IMR-90 (cell line): ENCODE measurements around the gene ARHGAP31. TPM values are rescaled to one million over a fixed set of nuclear protein-coding genes. Genes with fewer than 3 reads are reported as not detected.

Source experiments
- ATAC-seq: fragments of 200-7000 bp; cut with Tn5 transposase; 2 replicates; pipeline ENCODE4 v1.9.1; 2020; ENCODE audit warnings: low read depth, mild to moderate bottlenecking, moderate library complexity
- BruUV-seq: library from RNA; stranded (reverse); fragments of 400-500 nt; replicated peaks from 2 replicates; lab custom pipeline; 2021; lab: Mats Ljungman, UMichigan
- CTCF ChIA-PET: fragments of 300-600 bp; formaldehyde crosslinking; extraction: SDS; loops from one replicate; lab custom pipeline; 2021; ENCODE audit warnings: antibody characterized with exemption; lab: Yijun Ruan, JAX
- POLR2A ChIA-PET: fragments of 300-600 bp; sonication (Branson Sonifier 250); formaldehyde crosslinking; loops from one replicate; lab custom pipeline; 2022; ENCODE audit warnings: antibody characterized with exemption; ENCODE audit not compliant: unreplicated experiment; lab: Charles Lee
- DNase-seq: peaks from one replicate; pipeline ENCODE4 v3.0.0; 2013
- H2AFZ ChIP-seq: replicated peaks from 2 replicates; pipeline ENCODE3; 2013; ENCODE audit warnings: low read length, mild to moderate bottlenecking; ENCODE audit not compliant: poor library complexity
- H2AK5ac ChIP-seq: 2 replicates; pipeline ENCODE4 v1.6.1; 2013; ENCODE audit warnings: low read depth, low read length, inconsistent platforms
- H2AK9ac ChIP-seq: replicated peaks from 2 replicates; pipeline ENCODE3; 2013; ENCODE audit warnings: mild to moderate bottlenecking, low read depth, low read length, moderate library complexity; ENCODE audit not compliant: poor library complexity
- H2BK120ac ChIP-seq: 2 replicates; pipeline ENCODE4 v1.6.1; 2013; ENCODE audit warnings: low read depth, low read length, inconsistent platforms
- H2BK15ac ChIP-seq: 3 replicates; pipeline ENCODE4 v1.6.1; 2013; ENCODE audit warnings: low read depth, low read length, inconsistent platforms
- H2BK20ac ChIP-seq: 2 replicates; pipeline ENCODE4 v1.6.1; 2013; ENCODE audit warnings: low read depth, mild to moderate bottlenecking, inconsistent platforms, low read length, moderate library complexity
- H2BK5ac ChIP-seq: 2 replicates; pipeline ENCODE4 v1.6.1; 2013; ENCODE audit warnings: mild to moderate bottlenecking, low read depth, low read length, inconsistent platforms; ENCODE audit not compliant: poor library complexity, severe bottlenecking
- H3K14ac ChIP-seq: replicated peaks from 2 replicates; pipeline ENCODE4 v1.6.1; 2013; ENCODE audit warnings: low read depth, low read length, inconsistent platforms
- H3K18ac ChIP-seq: 2 replicates; pipeline ENCODE4 v1.6.1; 2013; ENCODE audit warnings: low read depth, low read length, control low read depth
- H3K23ac ChIP-seq: 2 replicates; pipeline ENCODE4 v1.6.1; 2013; ENCODE audit warnings: low read depth, low read length, inconsistent platforms
- H3K27ac ChIP-seq: 2 replicates; pipeline ENCODE4 v1.5.1; 2013; ENCODE audit warnings: mild to moderate bottlenecking, control low read depth, low read length; ENCODE audit not compliant: insufficient read depth
- H3K27me3 ChIP-seq: 2 replicates; pipeline ENCODE4 v1.6.1; 2013; ENCODE audit warnings: low read length; ENCODE audit not compliant: control insufficient read depth, insufficient read depth
- H3K36me3 ChIP-seq: 2 replicates; pipeline ENCODE4 v1.6.1; 2013; ENCODE audit warnings: low read length, mixed read lengths; ENCODE audit not compliant: control insufficient read depth, insufficient read depth
- H3K4ac ChIP-seq: 2 replicates; pipeline ENCODE4 v1.6.1; 2013; ENCODE audit warnings: low read depth, low read length, inconsistent platforms
- H3K4me1 ChIP-seq: 2 replicates; pipeline ENCODE4 v1.6.1; 2013; ENCODE audit warnings: low read length, mixed read lengths; ENCODE audit not compliant: control insufficient read depth, insufficient read depth
- H3K4me2 ChIP-seq: 2 replicates; pipeline ENCODE4 v1.6.1; 2013; ENCODE audit warnings: low read depth, mild to moderate bottlenecking, control low read depth, low read length, moderate library complexity
- H3K4me3 ChIP-seq: 2 replicates; pipeline ENCODE4 v1.5.1; 2013; ENCODE audit warnings: low read depth, mild to moderate bottlenecking, control low read depth, low read length, moderate library complexity; ENCODE audit not compliant: insufficient read depth
- H3K56ac ChIP-seq: 2 replicates; pipeline ENCODE4 v1.6.1; 2013; ENCODE audit warnings: low read length, inconsistent platforms; ENCODE audit not compliant: insufficient read depth; ENCODE audit errors: extremely low read depth
- H3K79me1 ChIP-seq, 2 experiments: 2 replicates each; pipeline ENCODE4 v1.6.1; 2013; ENCODE audit warnings: low read length in 2 of 2, inconsistent platforms in 1 of 2, low read depth in 1 of 2
- H3K9ac ChIP-seq: 2 replicates; pipeline ENCODE4 v1.6.1; 2013; ENCODE audit warnings: low read depth, low read length, control low read depth
- H3K9me1 ChIP-seq: 2 replicates; pipeline ENCODE4 v1.6.1; 2013; ENCODE audit warnings: low read length, inconsistent platforms; ENCODE audit not compliant: insufficient read depth
- H3K9me3 ChIP-seq: 2 replicates; pipeline ENCODE4 v1.6.1; 2013; ENCODE audit warnings: low read length; ENCODE audit not compliant: control insufficient read depth, insufficient read depth
- H4K20me1 ChIP-seq: 2 replicates; pipeline ENCODE4 v1.6.1; 2013; ENCODE audit warnings: low read length, inconsistent platforms; ENCODE audit not compliant: insufficient read depth
- H4K5ac ChIP-seq: 2 replicates; pipeline ENCODE4 v1.6.1; 2013; ENCODE audit warnings: mild to moderate bottlenecking, low read depth, low read length, control low read depth
- H4K8ac ChIP-seq, 2 experiments: 2 replicates each; pipeline ENCODE4 v1.6.1; 2013; ENCODE audit warnings: low read depth in 2 of 2, low read length in 2 of 2, control low read depth in 1 of 2, inconsistent platforms in 1 of 2
- H4K91ac ChIP-seq: 2 replicates; pipeline ENCODE4 v1.6.1; 2013; ENCODE audit warnings: low read depth, low read length, inconsistent platforms; ENCODE audit not compliant: insufficient read depth
- CHD1 ChIP-seq: IDR thresholded peaks from 2 replicates; pipeline ENCODE4 v1.6.1; 2012; ENCODE audit warnings: low read depth, low read length, improper control_type of control experiment
- POLR2A ChIP-seq: IDR thresholded peaks from 2 replicates; pipeline ENCODE4 v1.6.1; 2012; ENCODE audit warnings: mild to moderate bottlenecking, low read depth, low read length
- RAD21 ChIP-seq: IDR thresholded peaks from 2 replicates; pipeline ENCODE4 v1.6.1; 2012; ENCODE audit warnings: low read length, improper control_type of control experiment
- RFX5 ChIP-seq: IDR thresholded peaks from 2 replicates; pipeline ENCODE4 v1.8.0; 2012; ENCODE audit warnings: low read depth, mild to moderate bottlenecking, low read length, moderate library complexity
- WGBS, 2 experiments: methylation state at CpG; one replicate each; pipeline versions ENCODE4 v1.1.5 to v1.1.7; 2013; ENCODE audit warnings: missing lambda C conversion rate in 2 of 2; ENCODE audit not compliant: insufficient read length in 1 of 2; ENCODE audit errors: extremely low coverage in 2 of 2; 5-methylcytosine and 5-hydroxymethylcytosine counted together
- dilution Hi-C: fragments of 300-500 bp; cut with HindIII; formaldehyde crosslinking; loops from one replicate; pipeline ENCODE4 v1.14.3; 2018; ENCODE audit warnings: low sequenced_read_pairs; ENCODE audit not compliant: unreplicated experiment
- in situ Hi-C: fragments of 300-500 bp; cut with MboI; formaldehyde crosslinking; loops from 3 replicates; pipeline ENCODE4 v1.14.3; 2019; ENCODE audit warnings: low sequenced_read_pairs, inconsistent platforms, mixed read lengths
- intact Hi-C: fragments of 100-400 bp; cut with micrococcal nuclease; formaldehyde crosslinking; loops from 2 replicates; pipeline ENCODE4 v1.10.0; 2022
- polyA plus RNA-seq, 3 experiments: library from polyadenylated mRNA; depleted of rRNA; stranded (reverse); fragments of >200 nt; gene quantifications; 2 replicates each; pipeline ENCODE4 v1.2.3, GENCODE V29; 2012; ENCODE audit warnings: low replicate concordance in 1 of 3
- total RNA-seq: library from RNA; depleted of rRNA; stranded (reverse); fragments of >200 nt; gene quantifications from 2 replicates; pipeline ENCODE4 v1.2.3, GENCODE V29; 2012
- TF ChIP-seq, protein P1 (sequence below): fragments of 150-350 bp; IDR thresholded peaks from 2 replicates; pipeline ENCODE4 v1.6.1; 2016; ENCODE audit warnings: low read depth, mild to moderate bottlenecking, low read length, moderate library complexity, borderline replicate concordance
- TF ChIP-seq, protein P2 (sequence below): fragments of 150-350 bp; IDR thresholded peaks from 2 replicates; pipeline ENCODE4 v1.6.1; 2017; ENCODE audit warnings: mild to moderate bottlenecking, antibody characterized with exemption, low read length, low read depth

ARHGAP31 gene
- total and polyA plus RNA-seq, 2 of the 4 experiments (the other 2 are of a cell fraction), result 6.6 to 7.7 TPM

DNA sequence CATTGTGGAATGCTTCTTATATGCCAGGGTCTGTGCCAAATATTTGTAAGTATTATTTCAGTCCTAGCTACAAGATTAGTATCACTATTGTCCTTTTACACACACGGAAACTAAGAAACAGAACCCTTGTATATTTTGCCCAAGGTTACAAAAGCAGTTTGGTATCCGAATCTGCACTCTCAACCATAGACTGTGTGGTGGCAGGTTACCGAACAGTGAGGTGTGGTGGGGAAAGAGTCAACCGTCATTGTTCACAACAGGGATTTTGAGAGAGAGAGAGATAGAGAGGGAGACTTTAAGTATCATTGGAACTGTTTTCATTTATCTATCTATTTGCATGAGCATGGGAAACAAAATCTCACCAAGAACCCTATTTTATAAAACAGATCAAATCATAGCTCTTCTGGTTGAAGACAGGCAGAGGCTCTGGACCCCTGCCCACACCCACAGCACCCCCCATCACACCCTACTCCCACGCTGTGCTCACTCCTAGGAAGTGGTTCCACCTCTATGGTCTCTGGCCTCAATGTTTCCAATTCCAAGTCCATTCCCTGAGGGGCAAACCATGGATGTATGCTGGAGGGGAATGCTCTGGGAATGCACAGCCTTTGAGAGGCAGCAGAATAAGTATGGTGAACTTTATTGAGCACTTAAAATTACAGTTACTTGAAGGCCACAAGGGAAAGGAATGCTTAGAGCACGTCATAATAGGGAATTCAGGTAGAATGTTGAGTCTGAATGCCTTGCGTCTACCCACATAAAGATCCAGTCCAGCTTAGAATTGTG, 69.0 kb downstream of the ARHGAP31 start (continued):
- TF ChIP-seq, protein P1, sequence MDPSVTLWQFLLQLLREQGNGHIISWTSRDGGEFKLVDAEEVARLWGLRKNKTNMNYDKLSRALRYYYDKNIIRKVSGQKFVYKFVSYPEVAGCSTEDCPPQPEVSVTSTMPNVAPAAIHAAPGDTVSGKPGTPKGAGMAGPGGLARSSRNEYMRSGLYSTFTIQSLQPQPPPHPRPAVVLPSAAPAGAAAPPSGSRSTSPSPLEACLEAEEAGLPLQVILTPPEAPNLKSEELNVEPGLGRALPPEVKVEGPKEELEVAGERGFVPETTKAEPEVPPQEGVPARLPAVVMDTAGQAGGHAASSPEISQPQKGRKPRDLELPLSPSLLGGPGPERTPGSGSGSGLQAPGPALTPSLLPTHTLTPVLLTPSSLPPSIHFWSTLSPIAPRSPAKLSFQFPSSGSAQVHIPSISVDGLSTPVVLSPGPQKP, result no peak

DNA sequence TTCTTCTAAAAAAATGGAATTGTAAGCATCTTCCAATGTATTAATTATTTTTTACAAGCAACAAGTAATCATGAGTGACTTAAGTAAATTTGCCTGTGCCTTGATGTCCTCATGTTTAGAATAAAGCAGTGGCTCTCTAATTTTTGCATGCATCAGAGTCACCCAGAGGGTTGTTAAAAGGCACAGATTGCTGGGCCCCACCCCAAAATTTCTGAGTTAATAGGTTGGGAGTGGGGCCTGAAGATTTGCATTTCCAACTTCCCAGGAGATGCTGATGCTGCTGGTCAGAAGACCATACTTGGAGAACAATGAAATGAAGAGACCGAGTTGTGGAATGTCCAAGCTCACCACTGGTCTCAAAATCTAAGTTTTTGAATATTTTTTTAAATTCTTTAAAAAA, 70.2 kb downstream of the ARHGAP31 start:
- no CpG with 5 or more reads among the region's 1 CpG for WGBS, 2 experiments
- dilution Hi-C loops, result no loop called here
- POLR2A ChIA-PET, result no interaction called here

More for the DNA sequence above, 70.2 kb downstream of the ARHGAP31 start:
- ATAC-seq (no peak), DNase-seq (no peak)
- Histone ChIP-seq H3K4me1 (peaks cover 5% of the 10 kb centered on the region; the same call in 1 of the 2 replicates), H3K14ac (no peak overlapping the region), H3K4ac (no peak overlapping the region), H2BK5ac (no peak overlapping the region), H2AFZ (no peak overlapping the region), H2AK5ac (no peak overlapping the region), H4K5ac (no peak overlapping the region), H4K20me1 (no peaks in the 10 kb centered on the region), H3K9me3 (no peaks in the 10 kb centered on the region), H3K9me1 (peaks cover 6% of the 10 kb centered on the region), H3K18ac (no peak overlapping the region), H3K23ac (no peak overlapping the region), H2BK15ac (no peak overlapping the region), H3K4me3 (no peak overlapping the region), H3K79me1 (peaks cover 6 to 21% of the 10 kb centered on the region in 2 experiments; a peak in 3 of 4 replicates), H2BK120ac (no peak overlapping the region), H3K27me3 (no peaks in the 10 kb centered on the region), H3K56ac (no peak overlapping the region), H3K27ac (no peak overlapping the region), H3K36me3 (peaks cover 6% of the 10 kb centered on the region), H3K9ac (no peak overlapping the region), H4K91ac (no peak overlapping the region), H3K4me2 (no peak overlapping the region), H2BK20ac (no peak overlapping the region), H4K8ac (no peak overlapping the region), H2AK9ac (no peak overlapping the region)
- intact Hi-C loops (no loop called here), in situ Hi-C loops (no loop called here)
- no TSS peak for BruUV-seq
- CTCF ChIA-PET, result no interaction called here
- TF ChIP-seq CHD1 (no peak), POLR2A (no peak), RAD21 (no peak), RFX5 (no peak)
- TF ChIP-seq, protein P2, sequence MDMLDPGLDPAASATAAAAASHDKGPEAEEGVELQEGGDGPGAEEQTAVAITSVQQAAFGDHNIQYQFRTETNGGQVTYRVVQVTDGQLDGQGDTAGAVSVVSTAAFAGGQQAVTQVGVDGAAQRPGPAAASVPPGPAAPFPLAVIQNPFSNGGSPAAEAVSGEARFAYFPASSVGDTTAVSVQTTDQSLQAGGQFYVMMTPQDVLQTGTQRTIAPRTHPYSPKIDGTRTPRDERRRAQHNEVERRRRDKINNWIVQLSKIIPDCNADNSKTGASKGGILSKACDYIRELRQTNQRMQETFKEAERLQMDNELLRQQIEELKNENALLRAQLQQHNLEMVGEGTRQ, result no peak
- TF ChIP-seq, protein P1, result no peak
